GM12874 (cell line): ENCODE results near the gene YY1.
A peak's percentile ranks its signal among the peaks of the same experiment; 100 is the strongest.

Source experiments
- TF ChIP-seq, protein P1 (sequence below): IDR thresholded peaks from 2 replicates; pipeline ENCODE4 v1.5.1; 2011; ENCODE audit warnings: low read depth, mild to moderate bottlenecking, control low read depth, low read length, moderate library complexity; ENCODE audit not compliant: insufficient read depth

Gene YY1

DNA sequence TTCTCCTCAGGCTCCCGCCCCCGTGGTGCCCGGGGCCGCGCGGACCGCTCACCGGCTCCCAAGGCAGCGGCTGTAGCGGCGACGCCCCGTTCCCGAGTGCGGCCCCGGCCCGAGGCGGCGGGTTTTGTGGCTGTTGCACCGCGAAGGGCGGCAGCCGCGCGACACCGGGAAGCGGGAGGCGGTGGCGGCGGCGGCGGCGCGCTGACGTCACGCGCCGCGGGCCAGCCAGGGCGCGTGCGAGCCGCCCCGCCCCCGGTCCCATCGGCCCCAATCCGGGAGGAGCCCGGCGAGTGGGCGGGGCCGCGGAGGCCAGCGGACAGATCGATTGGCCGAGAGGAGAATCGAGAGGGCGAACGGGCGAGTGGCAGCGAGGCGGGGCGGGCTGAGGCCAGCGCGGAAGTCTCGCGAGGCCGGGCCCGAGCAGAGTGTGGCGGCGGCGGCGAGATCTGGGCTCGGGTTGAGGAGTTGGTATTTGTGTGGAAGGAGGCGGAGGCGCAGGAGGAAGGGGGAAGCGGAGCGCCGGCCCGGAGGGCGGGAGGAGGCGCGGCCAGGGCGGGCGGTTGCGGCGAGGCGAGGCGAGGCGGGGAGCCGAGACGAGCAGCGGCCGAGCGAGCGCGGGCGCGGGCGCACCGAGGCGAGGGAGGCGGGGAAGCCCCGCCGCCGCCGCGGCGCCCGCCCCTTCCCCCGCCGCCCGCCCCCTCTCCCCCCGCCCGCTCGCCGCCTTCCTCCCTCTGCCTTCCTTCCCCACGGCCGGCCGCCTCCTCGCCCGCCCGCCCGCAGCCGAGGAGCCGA lies at the start of gene YY1:
YY1 (plus strand) TSS at position 726 of the 792 bp plus-strand sequence. CDS start 101 bp downstream, outside the sequence.
- TF ChIP-seq, protein P1, sequence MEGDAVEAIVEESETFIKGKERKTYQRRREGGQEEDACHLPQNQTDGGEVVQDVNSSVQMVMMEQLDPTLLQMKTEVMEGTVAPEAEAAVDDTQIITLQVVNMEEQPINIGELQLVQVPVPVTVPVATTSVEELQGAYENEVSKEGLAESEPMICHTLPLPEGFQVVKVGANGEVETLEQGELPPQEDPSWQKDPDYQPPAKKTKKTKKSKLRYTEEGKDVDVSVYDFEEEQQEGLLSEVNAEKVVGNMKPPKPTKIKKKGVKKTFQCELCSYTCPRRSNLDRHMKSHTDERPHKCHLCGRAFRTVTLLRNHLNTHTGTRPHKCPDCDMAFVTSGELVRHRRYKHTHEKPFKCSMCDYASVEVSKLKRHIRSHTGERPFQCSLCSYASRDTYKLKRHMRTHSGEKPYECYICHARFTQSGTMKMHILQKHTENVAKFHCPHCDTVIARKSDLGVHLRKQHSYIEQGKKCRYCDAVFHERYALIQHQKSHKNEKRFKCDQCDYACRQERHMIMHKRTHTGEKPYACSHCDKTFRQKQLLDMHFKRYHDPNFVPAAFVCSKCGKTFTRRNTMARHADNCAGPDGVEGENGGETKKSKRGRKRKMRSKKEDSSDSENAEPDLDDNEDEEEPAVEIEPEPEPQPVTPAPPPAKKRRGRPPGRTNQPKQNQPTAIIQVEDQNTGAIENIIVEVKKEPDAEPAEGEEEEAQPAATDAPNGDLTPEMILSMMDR: no peak

DNA sequence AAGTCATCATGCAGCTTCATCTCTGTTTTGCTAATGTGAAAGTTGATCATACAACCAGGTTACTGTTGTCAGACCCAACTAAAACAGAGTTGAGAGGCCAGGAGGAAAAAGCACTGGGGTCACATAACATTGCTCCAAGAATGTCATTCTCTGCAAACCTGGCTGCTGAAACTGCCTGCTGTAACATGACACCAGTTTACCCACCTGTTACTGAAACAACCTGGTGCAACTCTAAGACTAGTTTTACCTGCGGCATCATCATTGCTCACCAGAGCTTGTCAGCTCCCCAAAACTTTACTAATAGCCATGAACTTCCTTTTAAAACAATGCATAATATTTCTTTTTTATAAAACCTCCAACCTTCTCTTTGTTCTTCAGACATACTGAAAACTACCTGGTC lies 48.8 kb upstream of the YY1 start:
- TF ChIP-seq, protein P1: no peak

DNA sequence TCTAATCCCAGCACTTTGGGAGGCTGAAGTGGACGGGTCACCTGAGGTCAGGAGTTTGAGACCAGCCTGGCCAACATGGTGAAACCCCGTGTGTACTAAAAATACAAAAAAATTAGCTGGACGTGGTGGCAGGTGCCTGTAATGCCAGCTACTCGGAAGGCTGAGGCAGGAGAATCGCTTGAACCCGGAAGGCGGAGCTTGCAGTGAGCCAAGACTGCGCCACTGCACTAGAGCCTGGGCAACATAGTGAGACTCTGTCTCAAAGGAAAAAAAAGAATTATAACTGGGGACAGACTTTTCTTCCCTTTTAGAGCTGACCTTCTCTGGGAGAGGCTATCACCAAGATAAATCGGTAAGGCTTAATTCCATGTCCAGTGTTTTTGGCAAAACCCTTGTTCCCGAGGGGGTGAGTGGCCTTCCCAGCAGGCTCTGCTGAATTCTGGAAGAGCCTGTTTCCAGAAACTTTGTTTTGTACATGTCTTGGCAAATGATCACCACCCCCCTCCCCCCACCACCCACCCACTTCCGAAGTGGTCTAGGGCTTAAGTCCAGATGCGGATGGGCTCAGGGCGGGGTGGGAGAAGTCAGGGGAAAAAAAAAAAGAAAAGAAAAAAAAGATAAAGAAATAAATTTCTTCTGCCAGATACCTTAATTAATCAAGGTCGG lies 47.2 kb upstream of the YY1 start:
- TF ChIP-seq, protein P1: no peak

DNA sequence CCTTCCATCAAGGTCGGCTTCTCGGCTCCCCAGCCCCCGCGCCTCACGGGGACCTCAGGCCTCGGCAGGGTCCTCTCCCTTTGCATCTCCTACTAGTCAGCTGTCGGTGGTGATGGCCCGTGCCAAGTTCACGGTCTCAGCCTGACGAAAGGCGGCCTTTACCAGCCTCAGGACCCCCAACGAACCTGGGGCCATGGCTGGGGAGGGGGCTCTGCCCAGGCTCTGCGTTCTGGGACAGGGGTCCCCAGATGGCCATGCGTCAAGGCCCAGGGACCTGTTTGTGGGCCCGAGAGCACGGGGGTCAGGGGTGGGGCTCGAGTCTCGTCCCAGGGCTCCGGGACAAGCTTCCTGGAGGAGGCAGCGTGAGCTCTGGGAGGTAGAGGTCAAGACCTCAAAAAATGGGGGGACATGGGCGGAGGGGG lies 46.7 kb upstream of the YY1 start:
- TF ChIP-seq, protein P1: no peak

DNA sequence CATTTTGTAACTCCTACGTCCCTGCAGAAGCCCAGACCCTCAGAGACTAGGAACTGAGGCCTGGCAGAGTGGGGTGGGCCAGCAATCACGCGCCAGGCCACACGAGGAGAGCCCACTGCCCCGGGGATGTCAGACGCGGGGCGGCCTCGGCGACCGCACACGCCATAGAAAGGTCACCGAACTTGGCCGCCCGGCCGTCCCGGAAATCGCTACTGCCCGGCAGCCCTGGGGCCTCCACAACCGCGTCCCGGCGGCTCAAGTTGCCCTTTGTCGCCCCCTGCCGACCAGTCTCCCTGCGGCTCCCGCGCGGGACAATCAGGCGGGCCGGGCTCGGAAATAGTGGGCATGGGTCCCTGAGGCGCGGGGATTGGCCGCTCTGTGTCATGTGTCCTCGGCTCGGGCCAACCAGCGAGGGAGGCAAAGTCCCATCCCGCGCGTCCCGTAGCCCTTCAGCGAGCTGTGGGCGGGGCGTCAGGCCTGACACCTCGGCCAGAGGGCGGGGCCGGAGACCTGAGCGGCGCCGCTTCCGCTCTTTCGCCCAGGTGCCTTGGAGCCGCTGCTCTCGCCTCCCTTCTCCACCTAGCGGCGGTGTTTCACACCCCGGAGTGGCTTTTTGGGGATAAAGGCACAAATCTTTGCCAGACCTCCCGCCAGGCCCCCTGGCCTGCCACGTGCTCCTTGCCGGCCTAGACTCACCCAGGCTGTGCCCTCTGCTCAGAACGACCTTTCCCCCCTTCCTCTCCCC lies 46.1 kb upstream of the YY1 start:
- TF ChIP-seq, protein P1: peak; percentile 73

DNA sequence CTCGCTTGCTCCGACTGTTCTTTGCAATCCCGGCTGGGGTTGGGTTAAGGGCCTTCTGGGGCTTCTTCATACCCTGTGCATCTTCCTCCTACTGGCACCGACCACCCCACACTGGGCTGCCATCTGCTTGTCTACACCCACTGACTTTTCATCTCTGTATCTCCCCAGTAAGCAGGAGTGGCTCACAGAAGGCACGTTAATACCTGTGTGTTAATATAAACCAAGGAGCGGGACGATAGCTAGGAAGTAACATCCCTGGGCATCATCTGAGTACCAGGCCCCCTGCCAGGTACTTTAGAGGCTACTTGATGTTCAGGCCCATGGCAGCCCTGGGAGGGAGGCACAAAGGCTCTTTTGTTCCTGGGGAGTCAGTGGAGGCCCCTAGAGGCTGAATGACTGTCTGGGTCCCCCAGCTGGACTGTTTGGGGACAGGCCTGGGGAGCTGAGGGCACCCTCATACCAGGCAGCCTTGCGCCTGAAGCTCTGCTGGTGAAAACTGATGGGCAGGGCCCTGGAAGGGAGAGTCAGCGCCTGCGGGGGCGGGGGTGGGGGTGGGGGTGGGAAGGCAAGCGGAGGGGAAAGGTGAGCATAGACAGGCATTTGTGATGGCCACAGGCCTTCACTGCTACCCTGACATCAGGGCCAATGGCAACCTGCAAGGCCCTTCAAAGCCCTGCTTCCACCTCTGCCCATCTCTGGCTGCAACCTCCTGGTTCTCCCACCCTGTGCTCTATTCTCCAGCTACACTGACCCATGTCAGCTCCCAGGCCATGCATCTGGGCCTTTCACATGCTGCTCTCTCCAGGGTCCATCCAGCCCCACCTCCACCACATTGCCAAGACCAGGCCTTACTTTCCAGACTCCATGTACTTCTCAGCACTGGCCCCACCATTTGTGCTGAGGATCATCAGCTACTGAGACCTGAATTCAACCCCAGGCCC lies 45.3 kb upstream of the YY1 start:
- TF ChIP-seq, protein P1: 0 out of 2 replicates have a peak, but pooled peaks have one; percentile 10
